Astrocyte of the spinal cord (primary cell): Measurements from ENCODE around the gene CUBN.

ENCODE experiments used
- DNase-seq: peaks from one replicate; pipeline ENCODE4 v3.0.0; 2011; ENCODE audit warnings: low read depth, low spot score
- H3K4me3 ChIP-seq: 2 replicates; pipeline ENCODE4 v1.5.1; 2011; ENCODE audit warnings: low read depth, mild to moderate bottlenecking, low read length, moderate library complexity
- in situ Hi-C: cut with HindIII; loops from 2 replicates; pipeline ENCODE4 v1.10.0; 2017; ENCODE audit warnings: low sequenced_read_pairs
- TF ChIP-seq, protein P1 (sequence below): IDR thresholded peaks from 2 replicates; pipeline ENCODE4 v1.5.1; 2012; ENCODE audit warnings: low read depth, mild to moderate bottlenecking, low read length, inconsistent platforms

The CUBN gene

DNA sequence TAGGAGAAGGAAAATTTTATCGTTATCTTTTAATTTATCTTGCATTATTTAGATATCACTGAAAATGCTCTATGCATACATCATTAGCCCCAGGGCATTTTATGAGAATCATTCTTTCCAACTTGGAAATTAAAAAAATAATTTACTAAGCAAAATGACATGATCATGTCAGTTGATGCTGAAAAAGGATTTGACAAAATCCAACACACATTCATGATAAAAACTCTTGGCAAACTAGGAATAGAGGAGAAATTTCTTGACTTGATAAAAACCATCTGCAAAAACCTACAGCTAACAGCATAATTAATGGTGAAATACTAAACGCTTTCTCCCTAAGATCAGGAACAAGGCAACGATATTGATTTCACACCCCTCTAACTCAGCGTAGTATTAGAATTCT lies 272.2 kb downstream of the CUBN start:
- no peak for DNase-seq
- TF ChIP-seq, protein P1, sequence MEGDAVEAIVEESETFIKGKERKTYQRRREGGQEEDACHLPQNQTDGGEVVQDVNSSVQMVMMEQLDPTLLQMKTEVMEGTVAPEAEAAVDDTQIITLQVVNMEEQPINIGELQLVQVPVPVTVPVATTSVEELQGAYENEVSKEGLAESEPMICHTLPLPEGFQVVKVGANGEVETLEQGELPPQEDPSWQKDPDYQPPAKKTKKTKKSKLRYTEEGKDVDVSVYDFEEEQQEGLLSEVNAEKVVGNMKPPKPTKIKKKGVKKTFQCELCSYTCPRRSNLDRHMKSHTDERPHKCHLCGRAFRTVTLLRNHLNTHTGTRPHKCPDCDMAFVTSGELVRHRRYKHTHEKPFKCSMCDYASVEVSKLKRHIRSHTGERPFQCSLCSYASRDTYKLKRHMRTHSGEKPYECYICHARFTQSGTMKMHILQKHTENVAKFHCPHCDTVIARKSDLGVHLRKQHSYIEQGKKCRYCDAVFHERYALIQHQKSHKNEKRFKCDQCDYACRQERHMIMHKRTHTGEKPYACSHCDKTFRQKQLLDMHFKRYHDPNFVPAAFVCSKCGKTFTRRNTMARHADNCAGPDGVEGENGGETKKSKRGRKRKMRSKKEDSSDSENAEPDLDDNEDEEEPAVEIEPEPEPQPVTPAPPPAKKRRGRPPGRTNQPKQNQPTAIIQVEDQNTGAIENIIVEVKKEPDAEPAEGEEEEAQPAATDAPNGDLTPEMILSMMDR: no peak
- no peak overlapping the region for H3K4me3 ChIP-seq
- in situ Hi-C loops: loop anchor here (25.0 kb wide), 1 partner anchor 380 kb away; the partner anchor contains the start of gene VIM

DNA sequence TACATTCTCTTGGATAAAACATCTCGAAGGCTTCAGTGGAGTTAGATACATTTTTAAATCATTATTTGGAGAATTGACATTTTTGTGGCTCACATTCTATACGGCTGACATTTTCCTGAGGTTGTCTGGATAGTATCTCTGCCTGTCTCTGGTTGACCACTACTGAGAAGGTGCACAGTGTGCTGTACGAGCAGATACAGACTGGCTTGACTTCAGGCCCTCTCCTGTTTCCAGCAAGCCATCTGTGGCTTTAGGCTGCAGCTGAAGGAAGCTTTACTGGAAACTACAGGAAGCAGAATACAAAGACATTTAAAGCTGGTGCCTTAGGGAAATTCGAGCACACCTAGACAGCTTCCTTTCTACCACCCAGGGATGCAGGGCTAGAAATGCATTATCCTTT lies 273.0 kb downstream of the CUBN start:
- in situ Hi-C loops: loop anchor here (25.0 kb wide), 1 partner anchor 381 kb away; the partner anchor contains the start of gene VIM
- peak; percentile 71 for DNase-seq
- no peak overlapping the region for H3K4me3 ChIP-seq
- TF ChIP-seq, protein P1: no peak

DNA sequence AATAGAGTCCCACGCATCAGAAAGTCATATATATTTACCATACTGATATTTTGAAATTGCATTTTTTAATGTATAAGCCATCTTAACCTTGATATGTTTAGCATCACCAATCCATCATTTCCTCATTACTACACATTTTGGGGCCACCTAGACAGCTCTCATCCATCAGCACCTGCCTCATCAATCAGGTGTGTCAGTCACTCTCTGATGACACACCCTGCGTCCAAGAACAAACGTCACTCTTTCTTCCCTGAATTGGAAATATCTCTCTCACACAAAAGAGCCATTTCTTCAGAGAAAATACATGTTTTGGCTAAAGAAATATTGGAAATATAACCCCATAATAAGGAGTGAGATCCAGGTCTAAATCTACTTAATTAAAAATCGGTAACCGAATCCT lies 273.5 kb downstream of the CUBN start:
- TF ChIP-seq, protein P1: no peak
- DNase-seq: no peak
- in situ Hi-C loops: loop anchor here (25.0 kb wide), 1 partner anchor 381 kb away; the partner anchor contains the start of gene VIM
- H3K4me3 ChIP-seq: no peak overlapping the region

DNA sequence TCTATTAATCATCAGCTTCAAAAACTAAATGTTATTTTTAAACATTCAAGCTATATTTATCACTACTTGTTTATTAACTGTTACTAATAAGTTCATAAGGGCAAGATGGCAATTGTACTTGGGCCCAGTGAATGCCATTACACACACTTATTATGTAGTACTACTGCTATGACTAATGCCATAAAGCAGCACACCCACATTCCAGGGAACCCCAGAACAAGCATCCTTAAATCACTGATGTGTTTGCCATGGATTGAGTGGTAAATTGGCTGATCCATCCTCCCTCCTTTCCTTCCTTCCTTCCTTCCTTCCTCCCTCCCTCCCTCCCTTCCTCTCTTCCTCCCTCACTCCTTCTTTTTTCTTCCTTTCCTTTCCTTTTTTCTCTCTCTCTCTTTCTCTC lies 275.0 kb downstream of the CUBN start:
- no peak for DNase-seq
- no peak overlapping the region for H3K4me3 ChIP-seq
- TF ChIP-seq, protein P1: no peak
- in situ Hi-C loops: loop anchor here (25.0 kb wide), 1 partner anchor 383 kb away; the partner anchor contains the start of gene VIM

DNA sequence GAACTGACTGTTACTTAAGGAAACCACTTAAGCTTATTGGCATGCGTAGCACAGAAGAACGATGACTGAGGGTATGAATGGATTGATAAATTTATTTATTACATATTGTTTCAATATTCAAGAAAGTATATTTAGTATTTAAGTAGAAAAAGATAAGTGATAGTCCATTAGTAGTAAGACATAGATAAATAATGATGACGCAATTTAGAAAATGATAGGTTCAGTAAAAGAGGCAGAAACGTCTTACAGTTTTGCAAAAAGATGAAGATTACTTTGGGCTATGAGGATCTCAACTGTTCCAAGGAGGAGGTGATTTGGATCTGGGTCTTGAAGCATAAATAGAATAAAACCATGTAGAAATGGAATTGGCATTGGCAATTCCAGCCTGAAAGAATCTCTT lies 275.8 kb downstream of the CUBN start:
- TF ChIP-seq, protein P1: no peak
- no peak overlapping the region for H3K4me3 ChIP-seq
- in situ Hi-C loops: loop anchor here (25.0 kb wide), 1 partner anchor 383 kb away; the partner anchor contains the start of gene VIM
- DNase-seq: no peak

DNA sequence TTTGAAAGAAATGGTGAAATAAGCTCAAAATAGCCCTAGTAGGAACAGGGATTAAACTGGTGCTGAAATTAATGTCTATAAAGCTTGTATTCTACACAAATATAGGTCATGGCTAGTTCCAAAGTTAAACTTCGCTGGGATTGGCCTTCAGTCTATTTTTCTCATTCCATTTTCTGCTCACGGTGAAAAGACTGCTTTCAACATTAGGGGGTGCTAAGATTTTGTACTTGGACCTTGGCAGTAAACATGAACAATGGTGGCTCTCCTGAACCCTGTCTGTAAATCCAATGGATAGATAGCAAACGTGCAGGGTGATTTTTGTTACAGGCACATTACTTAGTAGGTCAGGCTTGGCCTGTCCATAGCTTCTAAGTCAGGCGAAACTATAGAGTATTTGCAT lies 276.4 kb downstream of the CUBN start:
- DNase-seq: peak; percentile 78
- TF ChIP-seq, protein P1: peak; percentile 63
- no peak overlapping the region for H3K4me3 ChIP-seq
- in situ Hi-C loops: loop anchor here (25.0 kb wide), 1 partner anchor 384 kb away; the partner anchor contains the start of gene VIM
